ENCODE measurements around the gene KRI1.
"Not testable (repeated sequence)": the region's sequence is repeated elsewhere in the genome, so short reads cannot be mapped to it uniquely, and the experiment has no call there.

The KRI1 gene

DNA sequence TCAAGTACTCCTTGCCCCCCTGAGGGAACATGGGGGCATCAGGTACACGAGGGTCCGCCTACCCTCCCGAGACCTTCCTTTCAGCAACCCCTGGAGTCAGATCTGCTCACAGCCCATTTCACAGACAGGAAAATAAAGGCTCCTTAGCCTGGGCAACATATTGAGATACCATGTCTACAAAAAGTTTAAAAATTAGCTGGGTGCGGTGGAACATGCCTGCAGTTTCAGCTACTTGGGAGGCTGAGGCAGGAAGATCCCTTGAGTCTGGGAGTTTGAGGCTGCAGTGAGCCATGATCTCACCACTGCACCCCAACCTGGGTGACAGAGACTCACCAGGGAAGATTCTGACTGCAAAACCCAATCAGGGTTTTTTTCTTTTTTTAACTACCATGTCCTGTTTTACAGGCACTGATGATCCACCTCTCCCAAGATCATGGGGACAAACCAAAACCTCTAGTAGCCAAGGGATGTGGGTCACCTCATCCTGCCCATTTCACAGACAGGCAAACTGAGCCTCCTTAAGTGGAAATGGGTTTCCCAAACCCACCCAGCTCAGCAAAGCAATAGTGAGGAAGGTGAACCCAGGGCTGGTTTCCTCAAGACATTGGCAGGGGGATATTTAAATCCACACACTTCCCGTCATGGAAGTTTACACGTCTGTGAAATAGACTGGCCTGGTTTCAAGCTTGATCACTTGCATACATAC lies 9.4 kb upstream of the KRI1 start:
- Histone ChIP-seq H3K27me3 (replicated peaks; ENCODE audit: insufficient read depth, low read length) (0 out of 2 replicates have a peak, but pooled peaks cover 6% of the 10 kb centered on the region), H2AFZ (ENCODE audit: low read length) (no peak overlapping the region), H3K4me3 (ENCODE audit: low read length) (no peak overlapping the region), H3K9ac (ENCODE audit: low read length) (no peak overlapping the region), H3F3A (ENCODE audit: insufficient read depth, low read length) (no peaks in the 10 kb centered on the region), H3K9me2 (replicated peaks; ENCODE audit: insufficient read depth, low read length) (no peaks in the 10 kb centered on the region), H3K9me3 (replicated peaks; ENCODE audit: insufficient read depth, low read length) (no peaks in the 10 kb centered on the region), H3K27ac (ENCODE audit: low read length) (no peak overlapping the region), H3K79me2 (ENCODE audit: low read length) (no peaks in the 10 kb centered on the region), H4K20me1 (ENCODE audit: insufficient read depth, low read length) (no peaks in the 10 kb centered on the region), H3K36me3 (replicated peaks; ENCODE audit: insufficient read depth, low read length) (no peaks in the 10 kb centered on the region), H3K4me2 (ENCODE audit: low read depth, low read length) (no peak overlapping the region), H3K4me1 (ENCODE audit: low read length) (no peaks in the 10 kb centered on the region)
- no peak for DNase-seq
- no peak for TF ChIP-seq EZH2 (optimal IDR thresholded peaks at IDR 0.05; ENCODE audit: low read depth, low read length)
- TF ChIP-seq, protein P1, sequence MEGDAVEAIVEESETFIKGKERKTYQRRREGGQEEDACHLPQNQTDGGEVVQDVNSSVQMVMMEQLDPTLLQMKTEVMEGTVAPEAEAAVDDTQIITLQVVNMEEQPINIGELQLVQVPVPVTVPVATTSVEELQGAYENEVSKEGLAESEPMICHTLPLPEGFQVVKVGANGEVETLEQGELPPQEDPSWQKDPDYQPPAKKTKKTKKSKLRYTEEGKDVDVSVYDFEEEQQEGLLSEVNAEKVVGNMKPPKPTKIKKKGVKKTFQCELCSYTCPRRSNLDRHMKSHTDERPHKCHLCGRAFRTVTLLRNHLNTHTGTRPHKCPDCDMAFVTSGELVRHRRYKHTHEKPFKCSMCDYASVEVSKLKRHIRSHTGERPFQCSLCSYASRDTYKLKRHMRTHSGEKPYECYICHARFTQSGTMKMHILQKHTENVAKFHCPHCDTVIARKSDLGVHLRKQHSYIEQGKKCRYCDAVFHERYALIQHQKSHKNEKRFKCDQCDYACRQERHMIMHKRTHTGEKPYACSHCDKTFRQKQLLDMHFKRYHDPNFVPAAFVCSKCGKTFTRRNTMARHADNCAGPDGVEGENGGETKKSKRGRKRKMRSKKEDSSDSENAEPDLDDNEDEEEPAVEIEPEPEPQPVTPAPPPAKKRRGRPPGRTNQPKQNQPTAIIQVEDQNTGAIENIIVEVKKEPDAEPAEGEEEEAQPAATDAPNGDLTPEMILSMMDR (IDR thresholded peaks at IDR 0.05; ENCODE audit: low read length): no peak
- no peak for TF ChIP-seq EZH2phosphoT487 (IDR thresholded peaks at IDR 0.05; ENCODE audit: low read length)

DNA sequence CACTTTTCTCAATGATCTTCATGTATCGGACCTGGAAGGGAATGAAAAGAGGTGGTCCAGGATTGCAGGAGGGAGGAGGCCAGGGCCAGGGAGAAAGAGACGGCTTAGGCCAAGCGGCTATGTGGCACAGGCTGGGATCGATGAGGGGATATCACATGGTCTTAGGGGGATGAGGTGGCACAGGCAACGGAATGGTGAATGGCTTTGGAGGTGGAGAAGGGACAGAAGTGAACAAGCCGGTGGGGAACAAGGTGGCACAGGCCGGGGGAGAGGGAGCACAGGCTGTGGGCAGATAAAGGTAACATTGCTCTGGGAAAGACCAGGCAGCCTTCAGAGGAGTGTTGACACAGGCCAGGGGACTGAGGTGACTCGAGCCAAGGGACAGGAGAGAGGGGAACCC lies 8.7 kb upstream of the KRI1 start:
- Histone ChIP-seq H3K79me2 (ENCODE audit: low read length) (no peaks in the 10 kb centered on the region), H4K20me1 (ENCODE audit: insufficient read depth, low read length) (no peaks in the 10 kb centered on the region), H3K4me1 (ENCODE audit: low read length) (no peaks in the 10 kb centered on the region), H3F3A (ENCODE audit: insufficient read depth, low read length) (peaks cover 6% of the 10 kb centered on the region), H3K9me3 (replicated peaks; ENCODE audit: insufficient read depth, low read length) (no peaks in the 10 kb centered on the region), H3K9ac (ENCODE audit: low read length) (no peak overlapping the region), H3K4me3 (ENCODE audit: low read length) (no peak overlapping the region), H3K27ac (ENCODE audit: low read length) (no peak overlapping the region), H3K4me2 (ENCODE audit: low read depth, low read length) (no peak overlapping the region), H3K27me3 (replicated peaks; ENCODE audit: insufficient read depth, low read length) (0 out of 2 replicates have a peak, but pooled peaks cover 6% of the 10 kb centered on the region), H2AFZ (ENCODE audit: low read length) (no peak overlapping the region), H3K9me2 (replicated peaks; ENCODE audit: insufficient read depth, low read length) (no peaks in the 10 kb centered on the region), H3K36me3 (replicated peaks; ENCODE audit: insufficient read depth, low read length) (no peaks in the 10 kb centered on the region)
- TF ChIP-seq EZH2 (optimal IDR thresholded peaks at IDR 0.05; ENCODE audit: low read depth, low read length) (no peak), EZH2phosphoT487 (IDR thresholded peaks at IDR 0.05; ENCODE audit: low read length) (no peak)
- TF ChIP-seq, protein P1 (IDR thresholded peaks at IDR 0.05; ENCODE audit: low read length): no peak
- DNase-seq: no peak

DNA sequence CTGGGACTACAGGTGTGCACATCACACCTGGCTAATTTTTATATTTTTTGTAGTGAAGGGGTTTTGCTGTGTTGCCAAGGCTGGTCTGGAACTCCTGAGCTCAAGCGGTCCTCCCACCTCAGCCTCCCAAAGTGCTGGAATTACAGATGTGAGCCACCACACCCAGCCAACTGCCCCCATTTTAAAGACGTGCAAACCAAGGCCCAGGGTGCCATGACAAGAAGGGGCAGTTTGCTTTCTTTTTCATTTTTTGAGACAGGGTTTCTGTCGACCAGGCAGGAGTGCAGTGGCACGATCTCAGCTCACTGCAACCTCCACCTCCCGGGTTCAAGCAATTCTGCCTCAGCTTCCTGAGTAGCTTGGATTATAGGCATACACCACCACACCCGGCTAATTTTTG lies 8.0 kb upstream of the KRI1 start:
- not testable (repeated sequence) for H2AFZ ChIP-seq (ENCODE audit: low read length); H3K9me3 ChIP-seq (replicated peaks; ENCODE audit: insufficient read depth, low read length); H3K36me3 ChIP-seq (replicated peaks; ENCODE audit: insufficient read depth, low read length); H3K4me1 ChIP-seq (ENCODE audit: low read length); H3F3A ChIP-seq (ENCODE audit: insufficient read depth, low read length); H3K79me2 ChIP-seq (ENCODE audit: low read length); H3K9ac ChIP-seq (ENCODE audit: low read length); H4K20me1 ChIP-seq (ENCODE audit: insufficient read depth, low read length); H3K4me3 ChIP-seq (ENCODE audit: low read length); H3K4me2 ChIP-seq (ENCODE audit: low read depth, low read length); H3K27ac ChIP-seq (ENCODE audit: low read length); DNase-seq; H3K27me3 ChIP-seq (replicated peaks; ENCODE audit: insufficient read depth, low read length); H3K9me2 ChIP-seq (replicated peaks; ENCODE audit: insufficient read depth, low read length)

Data from MM.1S (cell line).